ENCODE data around the gene C2CD2. TPM values are rescaled to one million over a fixed set of nuclear protein-coding genes. Genes with fewer than 3 reads are reported as not detected.

Gene C2CD2
- total RNA-seq, 1 donor from 2014 or later: 15.8 TPM

GRCh38 chr21:41891132-41891531 is 62.7 kb downstream of the C2CD2 start:
- no peak for TF ChIP-seq CTCF (IDR thresholded peaks at IDR 0.05; ENCODE audit: insufficient read depth, low read length, poor library complexity, severe bottlenecking)
- no peak for DNase-seq (ENCODE audit: low read depth)

GRCh38 chr21:41890355-41890754 is 63.5 kb downstream of the C2CD2 start:
- no peak overlapping the region for H3K4me3 ChIP-seq (ENCODE audit: low read depth, low read length)
- no peak for DNase-seq (ENCODE audit: low read depth)
- H3K36me3 ChIP-seq (ENCODE audit: control insufficient read depth, insufficient read depth, low read length): no peaks in the 10 kb centered on the region
- TF ChIP-seq CTCF (IDR thresholded peaks at IDR 0.05; ENCODE audit: insufficient read depth, low read length, poor library complexity, severe bottlenecking): no peak
- H3K27me3 ChIP-seq (ENCODE audit: control insufficient read depth, insufficient read depth, low read length): no peaks in the 10 kb centered on the region

More at GRCh38 chr21:41891132-41891531, 62.7 kb downstream of the C2CD2 start:
- H3K27me3 ChIP-seq (ENCODE audit: control insufficient read depth, insufficient read depth, low read length): no peaks in the 10 kb centered on the region
- no peak overlapping the region for H3K4me3 ChIP-seq (ENCODE audit: low read depth, low read length)
- H3K36me3 ChIP-seq (ENCODE audit: control insufficient read depth, insufficient read depth, low read length): no peaks in the 10 kb centered on the region

DNA sequence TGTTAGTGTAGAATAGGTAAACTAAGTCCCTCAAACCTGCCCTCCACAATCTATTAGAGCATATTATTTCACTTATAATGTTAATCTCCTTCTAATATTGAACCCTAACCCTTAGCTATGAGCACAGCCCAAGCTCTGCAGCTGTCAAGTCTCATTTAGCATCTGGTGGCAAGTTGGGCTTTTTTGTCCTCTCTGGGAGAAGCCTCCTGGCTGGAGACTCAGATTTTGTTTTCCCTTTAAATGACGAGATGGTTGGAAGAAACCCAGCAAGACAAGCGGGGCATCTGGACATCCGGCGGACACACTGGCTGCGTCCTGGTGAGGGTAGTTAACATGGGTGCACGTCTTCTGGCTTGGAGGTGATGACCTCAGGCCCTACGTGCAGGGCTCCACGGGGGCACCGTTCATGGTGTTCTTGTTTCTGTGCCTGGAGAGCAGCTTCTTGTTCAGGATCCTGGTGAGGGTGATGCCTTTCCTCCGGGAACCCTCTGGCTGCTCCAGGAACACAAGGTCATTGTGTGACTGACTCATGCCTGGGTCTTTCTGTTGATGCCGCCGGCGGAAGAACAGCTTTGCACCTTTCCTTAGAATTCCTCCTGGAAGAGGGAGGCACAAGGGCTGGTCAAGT is 65.0 kb downstream of the C2CD2 start:
- no peaks in the 10 kb centered on the region for H3K27me3 ChIP-seq (ENCODE audit: control insufficient read depth, insufficient read depth, low read length)
- no peak for TF ChIP-seq CTCF (IDR thresholded peaks at IDR 0.05; ENCODE audit: insufficient read depth, low read length, poor library complexity, severe bottlenecking)
- no peak for DNase-seq (ENCODE audit: low read depth)
- no peak overlapping the region for H3K4me3 ChIP-seq (ENCODE audit: low read depth, low read length)
- no peaks in the 10 kb centered on the region for H3K36me3 ChIP-seq (ENCODE audit: control insufficient read depth, insufficient read depth, low read length)

- Histone ChIP-seq H3K4me3 (ENCODE audit: low read depth, low read length) (no peak overlapping the region), H3K27me3 (ENCODE audit: control insufficient read depth, insufficient read depth, low read length) (no peaks in the 10 kb centered on the region), H3K36me3 (ENCODE audit: control insufficient read depth, insufficient read depth, low read length) (no peaks in the 10 kb centered on the region)
- no peak for DNase-seq (ENCODE audit: low read depth)
- no peak for TF ChIP-seq CTCF (IDR thresholded peaks at IDR 0.05; ENCODE audit: insufficient read depth, low read length, poor library complexity, severe bottlenecking)
These were observed 66.2 kb downstream of the C2CD2 start for GRCh38 chr21:41887667-41888066.

- Histone ChIP-seq H3K27me3 (ENCODE audit: control insufficient read depth, insufficient read depth, low read length) (no peaks in the 10 kb centered on the region), H3K36me3 (ENCODE audit: control insufficient read depth, insufficient read depth, low read length) (no peaks in the 10 kb centered on the region), H3K4me3 (ENCODE audit: low read depth, low read length) (no peak overlapping the region)
- DNase-seq (ENCODE audit: low read depth): no peak
- TF ChIP-seq CTCF (IDR thresholded peaks at IDR 0.05; ENCODE audit: insufficient read depth, low read length, poor library complexity, severe bottlenecking): no peak
These were observed 67.5 kb downstream of the C2CD2 start for GRCh38 chr21:41886328-41886727.

Measured in kidney epithelial cell (primary cell).